Endothelial cell of umbilical vein (primary cell): ENCODE results near the gene RAI1. TPM values are rescaled to one million over a fixed set of nuclear protein-coding genes. Genes with fewer than 3 reads are reported as not detected.
A peak's percentile ranks its signal among the peaks of the same experiment; 100 is the strongest.

ENCODE experiments used
- BruUV-seq: library from RNA; stranded (reverse); fragments of 400-500 nt; replicated peaks from 2 replicates; lab custom pipeline; 2021; lab: Mats Ljungman, UMichigan
- CTCF ChIA-PET: fragments of 300-600, 350-600 bp; sonication (Branson Sonifier 250); formaldehyde crosslinking; loops from one replicate; lab custom pipeline; 2021; ENCODE audit warnings: antibody characterized with exemption, inconsistent platforms; lab: Charles Lee
- POLR2A ChIA-PET: fragments of 300-600, 350-600 bp; sonication (Branson Sonifier 250); formaldehyde crosslinking; loops from one replicate; lab custom pipeline; 2021; ENCODE audit warnings: antibody characterized with exemption, inconsistent platforms; lab: Charles Lee
- DNase-seq: peaks from one replicate; pipeline ENCODE4 v3.0.0-alpha.2; 2011; ENCODE audit warnings: low read depth, low spot score
- FAIRE-seq: peaks from 2 replicates; lab custom pipeline; 2011; peaks lifted over from hg19 to GRCh38; lab: Jason Lieb, UNC
- H2AFZ ChIP-seq: 2 replicates; pipeline ENCODE4 v1.6.0; 2012; ENCODE audit warnings: low read depth, low read length, control low read depth, inconsistent platforms
- H3K27ac ChIP-seq: 2 replicates; pipeline ENCODE4 v1.5.1; 2011; ENCODE audit warnings: low read depth, mild to moderate bottlenecking, control low read depth, low read length, moderate library complexity; ENCODE audit not compliant: insufficient read depth
- H3K27me3 ChIP-seq, 2 experiments: 2 replicates each; pipeline versions ENCODE4 v1.6.0 to v1.6.1; 2011; ENCODE audit warnings: low read length in 2 of 2, mixed read lengths in 1 of 2; ENCODE audit not compliant: control insufficient read depth in 2 of 2, insufficient read depth in 2 of 2
- H3K36me3 ChIP-seq, 2 experiments: 2 replicates in 1 of 2; 3 replicates in 1 of 2; pipeline ENCODE4 v1.5.1; 2011; ENCODE audit warnings: low read length in 2 of 2, mild to moderate bottlenecking in 1 of 2, moderate library complexity in 1 of 2; ENCODE audit not compliant: control insufficient read depth in 2 of 2, insufficient read depth in 2 of 2; ENCODE audit errors: extremely low read depth in 1 of 2
- H3K4me1 ChIP-seq: 3 replicates; pipeline ENCODE4 v1.5.1; 2011; ENCODE audit warnings: mild to moderate bottlenecking, low read length; ENCODE audit not compliant: control insufficient read depth, insufficient read depth; ENCODE audit errors: extremely low read depth
- H3K4me2 ChIP-seq: 2 replicates; pipeline ENCODE4 v1.6.1; 2011; ENCODE audit warnings: low read length, control low read depth, mixed read lengths; ENCODE audit not compliant: insufficient read depth
- H3K4me3 ChIP-seq, 3 experiments: fragments of 200-600 bp in 1 of 3; sonication (generic), shearing (Covaris generic) in 1 of 3; replicated peaks in 1 of 3; 2 replicates each; pipeline ENCODE4 v1.5.1; 2011 to 2016; ENCODE audit warnings: control low read depth in 3 of 3, low read length in 3 of 3, mild to moderate bottlenecking in 2 of 3, inconsistent platforms in 1 of 3, low read depth in 1 of 3, moderate library complexity in 1 of 3; ENCODE audit not compliant: insufficient read depth in 1 of 3
- H3K79me2 ChIP-seq: 2 replicates; pipeline ENCODE4 v1.6.0; 2012; ENCODE audit warnings: low read length, inconsistent platforms; ENCODE audit not compliant: control insufficient read depth, insufficient read depth
- H3K9ac ChIP-seq: replicated peaks from 2 replicates; pipeline ENCODE3; 2011; ENCODE audit warnings: low read length, control low read depth; ENCODE audit not compliant: insufficient read depth; ENCODE audit errors: extremely low read depth
- H3K9me1 ChIP-seq: replicated peaks from 3 replicates; pipeline ENCODE4 v1.6.0; 2011; ENCODE audit warnings: mild to moderate bottlenecking, low read length; ENCODE audit not compliant: control insufficient read depth, insufficient read depth; ENCODE audit errors: extremely low read depth
- H3K9me3 ChIP-seq: replicated peaks from 2 replicates; pipeline ENCODE4 v1.5.1; 2012; ENCODE audit warnings: low read length, inconsistent platforms; ENCODE audit not compliant: control insufficient read depth, insufficient read depth
- H4K20me1 ChIP-seq: replicated peaks from 2 replicates; pipeline ENCODE3; 2011; ENCODE audit warnings: mild to moderate bottlenecking, low read length; ENCODE audit not compliant: control insufficient read depth, insufficient read depth; ENCODE audit errors: extremely low read depth
- CTCF ChIP-seq, 2 donors: IDR thresholded peaks; 1 replicate in 1 of 2; 2 replicates in 1 of 2; pipeline ENCODE4 v1.5.1; 2011; ENCODE audit warnings: low read length in 2 of 2, mild to moderate bottlenecking in 2 of 2, moderate library complexity in 2 of 2, control low read depth in 1 of 2, inconsistent platforms in 1 of 2, low read depth in 1 of 2; ENCODE audit not compliant: insufficient read depth in 1 of 2; ENCODE audit errors: extremely low read depth in 1 of 2
- EZH2 ChIP-seq: IDR thresholded peaks from 2 replicates; pipeline ENCODE4 v1.6.1; 2012; ENCODE audit warnings: borderline replicate concordance, low read depth, mild to moderate bottlenecking, moderate library complexity, low read length, inconsistent platforms; ENCODE audit not compliant: severe bottlenecking
- FOS ChIP-seq: IDR thresholded peaks from 2 replicates; pipeline ENCODE4 v1.6.1; 2011; ENCODE audit warnings: mild to moderate bottlenecking, low read length, moderate library complexity, borderline replicate concordance; ENCODE audit not compliant: insufficient read depth
- GATA2 ChIP-seq: IDR thresholded peaks from 2 replicates; pipeline ENCODE4 v1.7.0; 2011; ENCODE audit warnings: low read depth, mild to moderate bottlenecking, moderate library complexity, mixed read lengths, low read length; ENCODE audit not compliant: insufficient read length, insufficient read depth
- JUN ChIP-seq: IDR thresholded peaks from 2 replicates; pipeline ENCODE4 v1.6.1; 2011; ENCODE audit warnings: borderline replicate concordance, low read depth; ENCODE audit not compliant: insufficient read length, insufficient read depth
- MAX ChIP-seq: IDR thresholded peaks from 2 replicates; pipeline ENCODE4 v1.6.1; 2011; ENCODE audit not compliant: insufficient read depth, insufficient read length
- MYC ChIP-seq: IDR thresholded peaks from one replicate; pipeline ENCODE4 v1.6.1; 2011; ENCODE audit warnings: mild to moderate bottlenecking, low read depth, low read length
- POLR2A ChIP-seq: IDR thresholded peaks from 2 replicates; pipeline ENCODE4 v1.6.1; 2012; ENCODE audit warnings: low read depth, mild to moderate bottlenecking, control low read depth, low read length
- POLR2AphosphoS5 ChIP-seq: IDR thresholded peaks from 2 replicates; pipeline ENCODE4 v1.6.1; 2012; ENCODE audit warnings: low read depth, mild to moderate bottlenecking, control low read depth, low read length, moderate library complexity; ENCODE audit not compliant: insufficient read depth
- dilution Hi-C: fragments of 300-500 bp; cut with MboI; formaldehyde crosslinking; loops from one replicate; pipeline ENCODE4 v1.15.0; 2019; ENCODE audit warnings: low sequenced_read_pairs; ENCODE audit not compliant: extremely low pct_ligation_motif_present
- intact Hi-C: fragments of 100-400 bp; cut with micrococcal nuclease; formaldehyde crosslinking; loops from one replicate; pipeline ENCODE4 v1.10.0; 2022
- polyA plus RNA-seq, 4 experiments: library from polyadenylated mRNA; depleted of rRNA in 3 of 4; stranded (reverse) in 3 of 4; unstranded in 1 of 4; fragments of >200 nt; gene quantifications; 2 replicates each; pipeline versions ENCODE4 v1.2.1 to v1.2.3, GENCODE V29; 2011 to 2012; ENCODE audit warnings: missing spikeins in 1 of 4
- total RNA-seq: library from RNA; stranded (reverse); gene quantifications from 2 replicates; pipeline ENCODE4 v1.2.3, GENCODE V29; 2021

RAI1 gene
- total and polyA plus RNA-seq, 2 donors (not counting 3 experiments of a cell fraction or from before 2014, with no cell fraction given) = 7.8 to 43.3 TPM

GRCh38 chr17:17843096-17843495 lies 161.8 kb downstream of the RAI1 start:
- no peaks in the 10 kb centered on the region for H3K9me3 ChIP-seq
- H3K36me3 ChIP-seq = peaks cover 0 to 3% of the 10 kb centered on the region in 2 experiments
- no peak overlapping the region for H3K9ac ChIP-seq
- H3K27ac ChIP-seq = no peak overlapping the region
- H2AFZ ChIP-seq = no peak overlapping the region
- H3K4me1 ChIP-seq = peaks cover 28% of the 10 kb centered on the region
- no peaks in the 10 kb centered on the region for H3K27me3 ChIP-seq
- no peak overlapping the region for H3K4me3 ChIP-seq
- H3K4me2 ChIP-seq = no peak overlapping the region
- no peak for TF ChIP-seq MYC
- TF ChIP-seq GATA2 = no peak
- no peaks in the 10 kb centered on the region for H3K9me1 ChIP-seq
- CTCF ChIA-PET = interaction anchor here (1.6 to 3.1 kb wide), 2 partner anchors 11 to 31 kb away, joined by 5 to 15 read pairs; no protein-coding TSS in a partner anchor
- intact Hi-C loops (no loop called here), dilution Hi-C loops (no loop called here)
- H4K20me1 ChIP-seq = no peaks in the 10 kb centered on the region
- BruUV-seq = no TSS peak
- DNase-seq = no peak
- POLR2A ChIA-PET = no interaction called here
- no peak for FAIRE-seq
- H3K79me2 ChIP-seq = no peaks in the 10 kb centered on the region

- peaks cover 0 to 4% of the 10 kb centered on the region in 2 experiments for H3K36me3 ChIP-seq
- H3K27me3 ChIP-seq = no peaks in the 10 kb centered on the region
- peaks cover 22% of the 10 kb centered on the region for H3K4me1 ChIP-seq
- no peaks in the 10 kb centered on the region for H4K20me1 ChIP-seq
- FAIRE-seq (no peak), DNase-seq (no peak)
- H3K27ac ChIP-seq = no peak overlapping the region
- no peaks in the 10 kb centered on the region for H3K79me2 ChIP-seq
- no peak overlapping the region for H3K4me3 ChIP-seq
- intact Hi-C loops = no loop called here
- BruUV-seq = no TSS peak
- H3K4me2 ChIP-seq = no peak overlapping the region
- no peaks in the 10 kb centered on the region for H3K9me3 ChIP-seq
- CTCF ChIA-PET = no interaction called here
- H2AFZ ChIP-seq = no peak overlapping the region
- POLR2A ChIA-PET = no interaction called here
- dilution Hi-C loops = no loop called here
- TF ChIP-seq MAX (no peak), JUN (no peak), MYC (no peak), POLR2AphosphoS5 (peak; percentile 10), GATA2 (no peak), EZH2 (no peak), FOS (no peak), POLR2A (no peak), CTCF (IDR thresholded peaks at IDR 0.05; ENCODE audit: extremely low read depth in 1 of 2, insufficient read depth in 1 of 2, low read depth in 1 of 2, low read length in 2 of 2) (no peak)
- H3K9ac ChIP-seq = no peak overlapping the region
- H3K9me1 ChIP-seq = no peaks in the 10 kb centered on the region
These were observed 162.8 kb downstream of the RAI1 start for GRCh38 chr17:17844079-17844478.
